GM18951 (cell line): Measurements from ENCODE around the gene CLSTN1.
"Not testable (repeated sequence)": the region's sequence is repeated elsewhere in the genome, so short reads cannot be mapped to it uniquely, and the experiment has no call there.

ENCODE experiments used
- POLR2A ChIP-seq: IDR thresholded peaks from 4 replicates; pipeline ENCODE4 v1.6.1; 2011; ENCODE audit warnings: mild to moderate bottlenecking; ENCODE audit not compliant: insufficient read length, insufficient read depth; ENCODE audit errors: extremely low read depth
- in situ Hi-C: fragments of 300-500 bp; cut with MboI; formaldehyde crosslinking; loops from one replicate; pipeline ENCODE4 v1.12.0; 2022; ENCODE audit warnings: low sequenced_read_pairs, mixed read lengths, inconsistent platforms; ENCODE audit not compliant: unreplicated experiment

Gene CLSTN1

GRCh38 chr1:9770298-9770697 lies 53.5 kb downstream of the CLSTN1 start:
- in situ Hi-C loops: no loop called here
- TF ChIP-seq POLR2A: no peak

- in situ Hi-C loops: no loop called here
- TF ChIP-seq POLR2A: no peak
These were observed 54.8 kb downstream of the CLSTN1 start for GRCh38 chr1:9768983-9769382.

GRCh38 chr1:9767964-9768668 lies 55.6 kb downstream of the CLSTN1 start:
- no peak for TF ChIP-seq POLR2A
- in situ Hi-C loops: no loop called here

- in situ Hi-C loops: no loop called here
- no peak for TF ChIP-seq POLR2A
These were observed 56.9 kb downstream of the CLSTN1 start for GRCh38 chr1:9766759-9767442.

GRCh38 chr1:9764550-9764949 lies 59.2 kb downstream of the CLSTN1 start:
- no peak for TF ChIP-seq POLR2A
- in situ Hi-C loops: no loop called here

GRCh38 chr1:9763914-9764313 lies 59.9 kb downstream of the CLSTN1 start:
- TF ChIP-seq POLR2A: no peak
- in situ Hi-C loops: no loop called here

GRCh38 chr1:9762446-9762845 lies 61.3 kb downstream of the CLSTN1 start:
- in situ Hi-C loops: not testable (repeated sequence)

- in situ Hi-C loops: no loop called here
These were observed 61.9 kb downstream of the CLSTN1 start for GRCh38 chr1:9761855-9762254.

GRCh38 chr1:9760824-9761223 lies 62.9 kb downstream of the CLSTN1 start:
- TF ChIP-seq POLR2A: no peak
- in situ Hi-C loops: no loop called here

More at GRCh38 chr1:9761855-9762254, 61.9 kb downstream of the CLSTN1 start:
- TF ChIP-seq POLR2A: no peak

GRCh38 chr1:9759939-9760338 lies 63.8 kb downstream of the CLSTN1 start:
- TF ChIP-seq POLR2A: no peak
- in situ Hi-C loops: no loop called here

GRCh38 chr1:9758559-9759121 lies 65.1 kb downstream of the CLSTN1 start:
- in situ Hi-C loops: no loop called here
- no peak for TF ChIP-seq POLR2A

GRCh38 chr1:9755441-9755995 lies 68.2 kb downstream of the CLSTN1 start:
- in situ Hi-C loops: no loop called here
- no peak for TF ChIP-seq POLR2A

- in situ Hi-C loops: no loop called here
- TF ChIP-seq POLR2A: no peak
These were observed 70.6 kb downstream of the CLSTN1 start for GRCh38 chr1:9753121-9753531.

GRCh38 chr1:9751971-9752370 lies 71.8 kb downstream of the CLSTN1 start:
- TF ChIP-seq POLR2A: no peak
- in situ Hi-C loops: no loop called here
